HG03108 (cell line): ENCODE measurements around the gene TBL3.
A peak's percentile ranks its signal among the peaks of the same experiment; 100 is the strongest.

Source experiments
- ATAC-seq: cut with Tn5 transposase; IDR thresholded peaks from one replicate; pipeline ENCODE4 v1.9.1; 2021; ENCODE audit warnings: moderate library complexity; ENCODE audit not compliant: unreplicated experiment

Gene TBL3

DNA sequence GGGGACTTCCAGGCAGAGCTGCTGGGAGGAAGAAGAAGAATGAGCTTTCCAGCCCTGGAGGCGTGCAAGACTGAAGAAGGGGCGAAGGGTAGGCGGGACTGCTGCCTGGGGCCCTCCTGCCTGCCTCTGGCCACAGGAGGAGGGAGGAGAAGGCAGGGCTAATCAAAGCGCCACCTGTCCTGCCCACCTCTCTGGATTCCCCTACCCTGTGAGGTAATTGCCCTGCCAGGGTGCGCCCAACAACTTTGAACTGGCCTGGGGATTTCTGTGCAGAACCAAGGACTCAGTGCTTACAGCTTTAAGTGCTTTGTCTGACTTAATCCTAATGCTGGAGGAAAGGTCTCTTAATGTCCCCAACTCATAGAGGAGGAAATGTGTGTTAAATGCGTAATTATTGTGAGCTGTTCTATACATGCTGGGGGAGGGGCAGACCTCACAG lies 9.6 kb downstream of the TBL3 start, which contains the start of gene NOXO1:
NOXO1 (minus strand) TSS at position 72 of the 439 bp plus-strand sequence. CDS start 290 bp downstream, outside the sequence.
- ATAC-seq, result no peak

DNA sequence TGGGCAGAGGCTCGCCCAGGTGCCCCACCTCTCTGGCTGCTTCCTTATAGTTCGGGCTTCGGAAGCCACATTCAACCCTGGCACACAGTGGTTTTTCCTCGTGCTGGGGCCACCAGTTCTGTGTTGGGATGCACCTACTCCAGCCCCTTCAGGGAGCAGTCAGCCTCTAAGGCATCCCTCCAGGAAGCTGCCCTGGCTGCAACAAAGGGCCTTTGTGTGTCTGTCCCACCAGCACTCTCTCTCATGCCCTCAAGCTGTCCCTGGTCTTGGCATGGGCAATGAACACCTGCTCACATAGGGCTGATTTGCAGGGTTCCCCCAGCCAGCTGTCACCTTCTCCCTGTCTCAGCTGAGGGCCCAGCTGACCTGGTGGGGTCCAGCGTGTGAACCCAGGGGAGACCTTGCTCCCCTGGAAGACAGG lies 10.2 kb downstream of the TBL3 start:
- no peak for ATAC-seq

DNA sequence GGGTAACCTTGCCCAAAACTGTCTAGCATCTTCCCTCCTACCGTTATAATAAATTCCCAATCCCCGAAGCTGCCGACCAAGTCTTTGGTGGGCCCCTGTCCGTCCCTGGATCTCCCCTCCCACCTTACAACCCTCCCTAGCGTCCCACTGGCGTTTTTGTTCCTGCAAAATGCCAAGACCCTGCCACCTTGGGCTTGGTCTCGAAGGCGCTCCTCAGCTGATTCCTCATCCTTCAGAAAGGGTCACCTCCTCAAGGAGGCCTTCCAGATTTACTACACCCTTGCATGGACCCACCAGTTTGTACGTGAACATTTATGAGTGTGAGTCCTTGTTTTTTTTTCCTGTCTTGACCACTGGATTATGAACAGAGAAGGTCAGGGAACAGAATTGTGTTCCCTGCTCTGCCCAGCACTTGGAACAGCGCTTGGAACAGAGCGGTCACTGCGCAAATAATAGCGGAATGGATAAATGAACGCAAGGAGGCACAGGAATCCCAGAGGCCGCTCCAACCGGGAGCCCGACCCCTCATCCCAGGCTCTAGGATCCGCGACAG lies 11.2 kb downstream of the TBL3 start:
- no peak for ATAC-seq

DNA sequence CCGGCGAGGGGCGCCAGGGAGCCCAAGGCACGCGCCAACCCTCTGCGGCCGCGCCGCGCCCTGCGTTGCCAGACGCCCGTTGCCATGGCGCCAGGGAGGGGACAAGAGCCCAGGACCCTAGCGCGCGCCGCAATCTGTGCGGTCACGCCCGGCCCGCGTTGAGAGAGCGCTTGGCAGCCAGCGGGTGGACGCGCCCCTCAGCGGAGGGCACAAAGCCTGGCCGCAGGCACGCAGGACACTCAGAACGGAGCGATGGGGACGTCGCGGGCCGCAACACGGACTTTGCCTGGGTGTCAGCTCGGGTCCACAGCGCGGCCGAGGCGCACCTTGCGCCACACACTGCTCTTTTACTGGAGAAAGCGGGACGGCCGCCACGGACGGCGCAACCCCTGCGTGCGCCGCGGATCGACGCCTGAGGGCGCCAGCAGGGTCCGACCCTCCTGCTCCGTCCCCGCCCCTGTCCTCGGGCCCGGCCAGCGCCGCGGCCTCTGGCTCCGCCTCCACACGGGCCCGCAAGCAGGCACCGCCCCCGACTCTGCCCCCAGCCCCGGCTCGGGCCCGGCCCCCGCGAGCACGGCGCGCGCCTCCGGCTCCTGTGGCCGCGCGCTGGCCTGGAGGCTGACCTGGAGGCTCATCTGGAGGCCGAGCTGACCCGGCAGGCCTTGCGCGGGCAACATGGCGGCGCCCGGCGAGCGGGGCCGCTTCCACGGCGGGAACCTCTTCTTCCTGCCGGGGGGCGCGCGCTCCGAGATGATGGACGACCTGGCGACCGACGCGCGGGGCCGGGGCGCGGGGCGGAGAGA lies 11.9 kb downstream of the TBL3 start, which contains the start of gene GFER:
GFER (plus strand) TSS at position 650 of the 803 bp plus-strand sequence; CDS start at position 676, 26 bp downstream.
- ATAC-seq, result peak; percentile 79

GRCh38 chr16:1984347-1985225 lies 12.7 kb downstream of the TBL3 start:
- no peak for ATAC-seq

- no peak for ATAC-seq
These were observed 13.8 kb downstream of the TBL3 start for GRCh38 chr16:1985466-1986150.

DNA sequence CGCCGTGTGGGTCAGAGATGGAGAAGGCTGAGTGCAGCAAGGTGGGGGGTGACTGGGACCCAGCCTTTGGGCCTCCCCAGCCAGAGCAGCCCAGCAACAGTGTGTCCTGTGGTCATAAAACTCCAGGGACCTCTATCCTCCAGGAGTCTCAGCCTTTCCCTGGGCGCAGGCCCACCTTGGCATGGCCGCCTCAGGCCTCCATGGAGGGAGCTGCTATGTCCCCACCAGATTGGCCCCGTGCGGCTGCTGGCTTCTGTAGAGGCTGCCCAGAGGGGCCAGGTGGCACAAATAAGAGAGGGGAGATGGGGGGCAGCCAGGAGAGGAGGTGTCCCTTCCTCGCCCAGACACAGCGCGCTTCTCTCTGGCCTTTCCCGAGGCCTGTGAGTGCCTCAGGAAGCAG lies 15.3 kb downstream of the TBL3 start:
- no peak for ATAC-seq

GRCh38 chr16:1989209-1990100 lies 17.6 kb downstream of the TBL3 start, which contains the start of gene SYNGR3:
TSS of gene SYNGR3 (plus strand) at chr16:1989970. CDS start at chr16:1990103, 133 bp downstream.
- no peak for ATAC-seq

- ATAC-seq, result no peak
These were observed 18.2 kb downstream of the TBL3 start for GRCh38 chr16:1990101-1990350.

DNA sequence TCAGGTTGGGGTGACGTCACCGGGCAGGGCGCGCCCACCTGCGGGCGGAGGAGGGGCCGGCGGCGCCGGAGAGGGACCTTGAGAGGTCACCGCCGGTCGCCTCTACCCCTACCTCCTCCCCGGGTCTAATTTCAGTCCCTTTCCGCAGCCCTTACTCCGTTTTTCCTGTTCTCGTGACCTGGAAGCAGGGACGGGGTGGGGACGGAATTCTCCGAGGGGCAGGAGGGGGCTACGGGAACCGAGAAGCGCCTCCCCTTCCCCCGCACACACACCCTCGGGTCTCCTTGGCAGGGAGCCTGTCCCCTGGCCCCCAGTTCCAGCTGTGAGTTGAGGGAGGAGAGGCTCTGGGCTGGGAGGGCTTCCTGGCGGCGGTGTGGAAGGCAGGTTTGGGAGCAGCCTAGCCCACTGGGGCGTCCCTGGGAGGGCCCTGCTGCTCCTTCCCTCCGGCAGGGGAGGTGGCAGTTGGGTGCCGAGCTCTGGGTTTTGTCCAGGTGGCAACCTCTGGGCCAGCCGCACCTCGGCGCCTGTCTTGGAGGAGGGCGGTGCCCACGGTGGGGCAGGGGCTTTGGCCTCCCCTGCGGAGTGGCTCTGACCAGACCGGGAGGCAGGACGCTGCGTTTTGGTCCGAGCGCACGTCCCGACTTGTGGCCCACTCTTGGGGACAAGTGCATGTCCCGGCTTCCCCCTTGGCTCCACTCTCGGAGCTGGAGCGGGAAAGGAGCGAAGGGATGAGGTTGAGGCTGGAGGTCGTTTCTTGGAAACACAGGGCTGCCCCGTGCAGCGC lies 18.7 kb downstream of the TBL3 start:
- ATAC-seq, result no peak

- ATAC-seq, result no peak
These were observed 19.3 kb downstream of the TBL3 start for GRCh38 chr16:1991135-1991551.

- ATAC-seq, result no peak
These were observed 19.7 kb downstream of the TBL3 start for GRCh38 chr16:1991588-1991947.

- ATAC-seq, result peak; percentile 42
These were observed 20.3 kb downstream of the TBL3 start for GRCh38 chr16:1991948-1992703.

- no peak for ATAC-seq
These were observed 21.0 kb downstream of the TBL3 start for GRCh38 chr16:1992704-1993317.

DNA sequence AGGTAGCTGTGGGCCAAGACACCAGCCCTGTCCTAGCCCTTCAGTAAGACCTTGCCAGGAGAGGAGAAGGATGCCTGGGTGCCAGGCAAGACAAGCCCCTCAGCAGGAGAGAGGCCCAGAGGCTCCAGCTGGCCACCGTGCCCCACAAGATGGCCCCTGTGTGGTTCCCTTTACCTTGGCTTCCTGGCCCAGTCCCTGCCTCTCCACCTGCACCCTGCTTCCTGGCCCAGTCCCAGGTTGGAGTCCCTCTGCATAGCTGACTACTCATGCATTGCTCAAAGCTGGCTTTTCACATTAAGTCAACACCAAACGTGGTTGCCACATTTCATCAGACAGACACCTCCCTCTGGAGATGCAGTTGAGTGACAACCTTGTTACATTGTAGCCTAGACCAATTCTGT lies 21.9 kb downstream of the TBL3 start:
- no peak for ATAC-seq

GRCh38 chr16:1997494-1998359 lies 25.9 kb downstream of the TBL3 start:
- no peak for ATAC-seq

DNA sequence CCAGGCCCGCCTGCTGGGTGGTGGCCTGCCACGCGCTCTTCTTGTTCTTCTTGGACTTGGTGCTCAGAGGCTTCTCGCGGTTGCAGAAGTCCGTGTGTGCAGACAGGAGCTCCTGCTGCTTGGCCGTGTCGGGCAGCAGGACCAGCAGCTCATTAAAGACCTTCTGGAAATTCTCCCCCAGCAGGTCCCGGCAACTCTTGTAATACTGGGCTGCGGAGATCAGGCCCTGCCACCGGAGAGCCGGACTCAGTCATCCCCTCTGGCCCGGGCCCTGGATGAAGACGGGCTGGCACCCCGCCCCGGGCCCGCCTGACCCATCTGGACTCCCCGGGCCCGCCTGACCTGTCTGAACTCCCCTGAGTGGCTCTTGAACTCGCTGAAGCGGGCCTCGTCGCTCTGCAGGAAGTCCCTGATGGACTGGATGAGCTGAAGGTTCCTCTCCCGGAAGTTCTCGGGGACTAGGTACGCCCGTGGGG lies 26.5 kb downstream of the TBL3 start:
- ATAC-seq, result no peak
